Activated CD8-positive, alpha-beta memory T cell treated with anti-CD3 and anti-CD28 coated beads, Interleukin-2, amount 10 ng/mL, durations not matched to agents 7 days and 5 days (primary cell): ENCODE data around the gene MAN1C1. TPM values are rescaled to one million over a fixed set of nuclear protein-coding genes. Genes with fewer than 3 reads are reported as not detected.
"Not testable (repeated sequence)": the region's sequence is repeated elsewhere in the genome, so short reads cannot be mapped to it uniquely, and the experiment has no call there.

Experiments used
- ATAC-seq: fragments of 150-1000 bp; cut with Tn5 transposase; one replicate; pipeline ENCODE4 v1.10.0; 2021; ENCODE audit warnings: moderate library complexity
- CTCF ChIA-PET: fragments of 350-600 bp; sonication (Branson Sonifier 250); formaldehyde crosslinking; loops from one replicate; lab custom pipeline; 2021; ENCODE audit warnings: antibody characterized with exemption; lab: Charles Lee
- DNase-seq: peaks from one replicate; pipeline ENCODE4 v3.0.0-alpha.2; 2020
- H3K27ac Mint-ChIP-seq: one replicate; pipeline ENCODE4 v1.8.0; 2021; ENCODE audit warnings: mild to moderate bottlenecking, mixed read lengths
- H3K27me3 Mint-ChIP-seq: one replicate; pipeline ENCODE4 v1.8.0; 2021; ENCODE audit warnings: mixed read lengths
- H3K36me3 Mint-ChIP-seq: one replicate; pipeline ENCODE4 v1.8.0; 2021; ENCODE audit warnings: mild to moderate bottlenecking, mixed read lengths
- H3K4me1 Mint-ChIP-seq: one replicate; pipeline ENCODE4 v1.8.0; 2021; ENCODE audit warnings: mixed read lengths
- H3K4me3 Mint-ChIP-seq: one replicate; pipeline ENCODE4 v1.8.0; 2021; ENCODE audit warnings: mild to moderate bottlenecking, moderate library complexity, mixed read lengths
- H3K9me3 Mint-ChIP-seq: one replicate; pipeline ENCODE4 v1.8.0; 2022; ENCODE audit warnings: low read depth, mixed read lengths
- total RNA-seq, 2 experiments: library from RNA; stranded (reverse); gene quantifications; one replicate each; pipeline ENCODE4 v1.2.3, GENCODE V29; 2021

MAN1C1 gene
- total RNA-seq, 2 experiments from 2014 or later = 15.5 to 20.0 TPM

GRCh38 chr1:25729790-25730644, 113.4 kb downstream of the MAN1C1 start:
- CTCF ChIA-PET = no interaction called here
- H3K4me1 Mint-ChIP-seq = peaks cover 20% of the 10 kb centered on the region
- no peak overlapping the region for H3K4me3 Mint-ChIP-seq
- no peaks in the 10 kb centered on the region for H3K9me3 Mint-ChIP-seq
- DNase-seq = no peak
- H3K27ac Mint-ChIP-seq = no peak overlapping the region
- no peak for ATAC-seq
- peaks cover 87% of the 10 kb centered on the region for H3K27me3 Mint-ChIP-seq
- H3K36me3 Mint-ChIP-seq = peaks cover 1% of the 10 kb centered on the region

GRCh38 chr1:25731148-25731547, 114.6 kb downstream of the MAN1C1 start:
- H3K4me3 Mint-ChIP-seq = no peak overlapping the region
- H3K4me1 Mint-ChIP-seq = peaks cover 20% of the 10 kb centered on the region
- DNase-seq (no peak), ATAC-seq (no peak)
- H3K27me3 Mint-ChIP-seq = peaks cover 84% of the 10 kb centered on the region
- no peaks in the 10 kb centered on the region for H3K9me3 Mint-ChIP-seq
- H3K36me3 Mint-ChIP-seq = peaks cover 1% of the 10 kb centered on the region
- CTCF ChIA-PET = no interaction called here
- no peak overlapping the region for H3K27ac Mint-ChIP-seq

GRCh38 chr1:25731626-25732370, 115.2 kb downstream of the MAN1C1 start:
- H3K27me3 Mint-ChIP-seq = peaks cover 86% of the 10 kb centered on the region
- no peak overlapping the region for H3K4me3 Mint-ChIP-seq
- no peak for ATAC-seq
- H3K9me3 Mint-ChIP-seq = no peaks in the 10 kb centered on the region
- H3K4me1 Mint-ChIP-seq = peaks cover 20% of the 10 kb centered on the region
- no peak overlapping the region for H3K27ac Mint-ChIP-seq
- CTCF ChIA-PET = no interaction called here
- DNase-seq = no peak
- peaks cover 1% of the 10 kb centered on the region for H3K36me3 Mint-ChIP-seq

- CTCF ChIA-PET = interaction anchor here (1.3 kb wide), 2 partner anchors 10 to 14 kb away, joined by 3 read pairs; no protein-coding TSS in a partner anchor
- no peak overlapping the region for H3K27ac Mint-ChIP-seq
- DNase-seq (no peak), ATAC-seq (no peak)
- peaks cover 20% of the 10 kb centered on the region for H3K4me1 Mint-ChIP-seq
- H3K9me3 Mint-ChIP-seq = no peaks in the 10 kb centered on the region
- peaks cover 86% of the 10 kb centered on the region for H3K27me3 Mint-ChIP-seq
- peaks cover 1% of the 10 kb centered on the region for H3K36me3 Mint-ChIP-seq
- no peak overlapping the region for H3K4me3 Mint-ChIP-seq
Observed at GRCh38 chr1:25732821-25733220, 116.2 kb downstream of the MAN1C1 start.

- Mint-ChIP-seq H3K4me3 (no peak overlapping the region), H3K36me3 (peaks cover 1% of the 10 kb centered on the region), H3K4me1 (peaks cover 20% of the 10 kb centered on the region), H3K27ac (no peak overlapping the region), H3K9me3 (no peaks in the 10 kb centered on the region), H3K27me3 (peaks cover 86% of the 10 kb centered on the region)
- CTCF ChIA-PET = interaction anchor here (1.3 kb wide), 2 partner anchors 10 to 13 kb away, joined by 3 read pairs; no protein-coding TSS in a partner anchor
- ATAC-seq (no peak), DNase-seq (no peak)
Observed at GRCh38 chr1:25733271-25733670, 116.7 kb downstream of the MAN1C1 start.

GRCh38 chr1:25734991-25735390, 118.4 kb downstream of the MAN1C1 start:
- H3K4me1 Mint-ChIP-seq = peaks cover 15% of the 10 kb centered on the region
- peaks cover 81% of the 10 kb centered on the region for H3K27me3 Mint-ChIP-seq
- CTCF ChIA-PET, H3K36me3 Mint-ChIP-seq, H3K4me3 Mint-ChIP-seq, H3K9me3 Mint-ChIP-seq, DNase-seq, ATAC-seq, H3K27ac Mint-ChIP-seq: not testable (repeated sequence)

DNA sequence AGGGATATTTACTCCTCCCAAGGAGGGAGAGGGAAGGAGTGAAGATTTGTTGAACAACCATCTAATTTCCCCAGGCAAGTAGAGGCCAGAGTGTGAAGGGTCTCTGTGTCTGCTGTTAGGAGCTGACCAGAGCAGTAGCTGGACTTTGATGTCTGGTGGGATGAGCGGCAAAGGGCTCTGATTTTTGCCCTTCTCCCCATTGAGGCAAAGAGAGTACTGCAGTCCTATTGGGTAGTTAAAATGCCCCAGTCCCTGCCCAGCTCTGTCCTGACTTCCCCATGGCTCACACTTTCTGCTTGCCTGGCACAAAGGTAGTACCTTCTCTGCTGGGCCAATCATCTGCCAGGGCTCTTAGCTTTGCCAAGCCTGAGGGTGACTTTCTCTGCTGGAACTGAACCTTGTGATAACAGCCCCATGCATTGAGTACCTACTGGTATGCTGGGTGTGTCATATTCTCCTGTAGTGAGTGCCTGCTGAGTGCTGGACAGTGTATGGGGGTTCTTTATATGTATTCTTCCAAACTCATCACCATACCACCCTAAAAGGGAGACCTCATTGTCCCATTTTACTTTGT, 119.5 kb downstream of the MAN1C1 start:
- H3K27me3 Mint-ChIP-seq = peaks cover 77% of the 10 kb centered on the region
- H3K36me3 Mint-ChIP-seq = no peaks in the 10 kb centered on the region
- no peak for DNase-seq
- no peak overlapping the region for H3K27ac Mint-ChIP-seq
- no peak overlapping the region for H3K4me3 Mint-ChIP-seq
- no peak for ATAC-seq
- H3K9me3 Mint-ChIP-seq = no peaks in the 10 kb centered on the region
- CTCF ChIA-PET = interaction anchor here (1.1 to 1.8 kb wide), 2 partner anchors 39 to 113 kb away, joined by 3 read pairs; no protein-coding TSS in a partner anchor
- H3K4me1 Mint-ChIP-seq = peaks cover 5% of the 10 kb centered on the region

- no peaks in the 10 kb centered on the region for H3K36me3 Mint-ChIP-seq
- no peak overlapping the region for H3K27ac Mint-ChIP-seq
- no peaks in the 10 kb centered on the region for H3K4me1 Mint-ChIP-seq
- peaks cover 76% of the 10 kb centered on the region for H3K27me3 Mint-ChIP-seq
- DNase-seq (no peak), ATAC-seq (no peak)
- no peaks in the 10 kb centered on the region for H3K9me3 Mint-ChIP-seq
- no peak overlapping the region for H3K4me3 Mint-ChIP-seq
- CTCF ChIA-PET = interaction anchor here (1.1 to 1.8 kb wide), 2 partner anchors 38 to 114 kb away, joined by 3 read pairs; no protein-coding TSS in a partner anchor
Observed at GRCh38 chr1:25737130-25737529, 120.5 kb downstream of the MAN1C1 start.

GRCh38 chr1:25738499-25738898, 121.9 kb downstream of the MAN1C1 start:
- no peaks in the 10 kb centered on the region for H3K36me3 Mint-ChIP-seq
- H3K9me3 Mint-ChIP-seq = no peaks in the 10 kb centered on the region
- peaks cover 65% of the 10 kb centered on the region for H3K27me3 Mint-ChIP-seq
- DNase-seq (no peak), ATAC-seq (no peak)
- H3K27ac Mint-ChIP-seq = no peak overlapping the region
- H3K4me3 Mint-ChIP-seq = no peak overlapping the region
- CTCF ChIA-PET = interaction anchor here (0.5 to 1.1 kb wide), 3 partner anchors 10 to 732 kb away, joined by 3 read pairs; no protein-coding TSS in a partner anchor
- H3K4me1 Mint-ChIP-seq = no peaks in the 10 kb centered on the region

GRCh38 chr1:25739341-25739740, 122.8 kb downstream of the MAN1C1 start:
- no peak for DNase-seq
- no peak for ATAC-seq
- no peaks in the 10 kb centered on the region for H3K36me3 Mint-ChIP-seq
- no peaks in the 10 kb centered on the region for H3K4me1 Mint-ChIP-seq
- no peak overlapping the region for H3K4me3 Mint-ChIP-seq
- no peaks in the 10 kb centered on the region for H3K9me3 Mint-ChIP-seq
- no peak overlapping the region for H3K27ac Mint-ChIP-seq
- CTCF ChIA-PET = interaction anchor here (0.5 to 1.0 kb wide), 2 partner anchors 167 to 731 kb away, joined by 3 read pairs; no protein-coding TSS in a partner anchor
- H3K27me3 Mint-ChIP-seq = peaks cover 63% of the 10 kb centered on the region

GRCh38 chr1:25740071-25740470, 123.5 kb downstream of the MAN1C1 start:
- ATAC-seq = no peak
- DNase-seq = no peak
- CTCF ChIA-PET = no interaction called here
- Mint-ChIP-seq H3K36me3 (no peaks in the 10 kb centered on the region), H3K27me3 (peaks cover 58% of the 10 kb centered on the region), H3K27ac (no peak overlapping the region), H3K4me3 (no peak overlapping the region), H3K4me1 (no peaks in the 10 kb centered on the region), H3K9me3 (no peaks in the 10 kb centered on the region)

- Mint-ChIP-seq H3K27ac (no peak overlapping the region), H3K4me1 (no peaks in the 10 kb centered on the region), H3K4me3 (no peak overlapping the region), H3K27me3 (peaks cover 40% of the 10 kb centered on the region), H3K9me3 (no peaks in the 10 kb centered on the region), H3K36me3 (no peaks in the 10 kb centered on the region)
- ATAC-seq = no peak
- CTCF ChIA-PET = no interaction called here
- DNase-seq = no peak
Observed at GRCh38 chr1:25742316-25742715, 125.7 kb downstream of the MAN1C1 start.
